Activated effector memory CD4-positive, alpha-beta T cell treated with Interleukin-2 at 50 U/mL for 16 hours (primary cell): ENCODE results near the gene BRD9.
"Not testable (repeated sequence)": the region's sequence is repeated elsewhere in the genome, so short reads cannot be mapped to it uniquely, and the experiment has no call there.

Experiments
- DNase-seq: peaks from one replicate; pipeline ENCODE4 v3.0.0-alpha.2; 2020

BRD9 gene

GRCh38 chr5:902129-902916 is 9.7 kb upstream of the BRD9 start:
- DNase-seq = no peak

- DNase-seq = no peak
These were observed 8.2 kb upstream of the BRD9 start for GRCh38 chr5:900781-901180.

- no peak for DNase-seq
These were observed 1.1 kb upstream of the BRD9 start for GRCh38 chr5:893711-894110.

GRCh38 chr5:893137-893506 is 521 bp upstream of the BRD9 start:
- no peak for DNase-seq

GRCh38 chr5:891837-892393 is 686 bp downstream of the BRD9 start:
- no peak for DNase-seq

GRCh38 chr5:891117-891836 is 1.3 kb downstream of the BRD9 start:
- no peak for DNase-seq

- no peak for DNase-seq
These were observed 3.4 kb downstream of the BRD9 start for GRCh38 chr5:889075-889710.

GRCh38 chr5:888638-889035 is 4.0 kb downstream of the BRD9 start:
- DNase-seq = no peak

- no peak for DNase-seq
These were observed 4.5 kb downstream of the BRD9 start for GRCh38 chr5:887947-888637.

- DNase-seq = no peak
These were observed 5.8 kb downstream of the BRD9 start for GRCh38 chr5:886716-887325.

- DNase-seq = no peak
These were observed 6.6 kb downstream of the BRD9 start for GRCh38 chr5:886036-886435.

- no peak for DNase-seq
These were observed 7.1 kb downstream of the BRD9 start for GRCh38 chr5:885529-885928.

- no peak for DNase-seq
These were observed 7.5 kb downstream of the BRD9 start for GRCh38 chr5:885127-885442.

- DNase-seq = no peak
These were observed 8.1 kb downstream of the BRD9 start for GRCh38 chr5:884345-885126.

- no peak for DNase-seq
These were observed 9.0 kb downstream of the BRD9 start for GRCh38 chr5:883475-884181.

- DNase-seq = no peak
These were observed 10.1 kb downstream of the BRD9 start for GRCh38 chr5:882253-883183.

- no peak for DNase-seq
These were observed 11.1 kb downstream of the BRD9 start for GRCh38 chr5:881551-881935.

GRCh38 chr5:880816-881550 is 11.6 kb downstream of the BRD9 start:
- no peak for DNase-seq

GRCh38 chr5:878677-879076 is 13.9 kb downstream of the BRD9 start:
- DNase-seq = not testable (repeated sequence)

- no peak for DNase-seq
These were observed 14.5 kb downstream of the BRD9 start for GRCh38 chr5:878125-878524.
